ENCODE measurements around the gene GBP4. TPM values are rescaled to one million over a fixed set of nuclear protein-coding genes. Genes with fewer than 3 reads are reported as not detected.

GBP4 gene
- 0.94 and 6.9 TPM in 2 replicates for total RNA-seq

GRCh38 chr1:89198491-89199072, at the start of gene GBP4:
TSS of gene GBP4 (minus strand) at chr1:89198942. CDS start at chr1:89198834, 108 bp downstream.

GRCh38 chr1:89175601-89176256, 23.0 kb downstream of the GBP4 start, which contains the start of gene GBP7:
TSS of gene GBP7 (minus strand) at chr1:89176003. CDS start at chr1:89171935, 4,068 bp downstream.

Other genes with a start within 250 kb of the GBP4 start
- 16.3 and 25.3 TPM in 2 replicates for gene KYAT3, start 206.3 kb downstream of the GBP4 start, total RNA-seq
- 8.2 and 12.9 TPM in 2 replicates for gene RBMXL1, start 206.3 kb downstream of the GBP4 start, total RNA-seq
- 7.1 and 9.2 TPM in 2 replicates for gene GBP3, start 176.1 kb downstream of the GBP4 start, total RNA-seq
- 14.0 and 15.4 TPM in 2 replicates for gene GBP1, start 133.7 kb downstream of the GBP4 start, total RNA-seq
- 28.8 and 30.5 TPM in 2 replicates for gene GBP2, start 72.8 kb downstream of the GBP4 start, total RNA-seq
- not detected in 2 replicates for gene GBP7, start 22.9 kb downstream of the GBP4 start, total RNA-seq
- 0.05 TPM in 1 of 2 replicates, not detected in the other for gene GBP5, start 73.9 kb upstream of the GBP4 start, total RNA-seq
- gene GBP6, start 165.1 kb upstream of the GBP4 start, total RNA-seq: not detected in 2 replicates